NCI-H2107 (cell line): Measurements from ENCODE around the gene EVL.
"Not testable (repeated sequence)": the region's sequence is repeated elsewhere in the genome, so short reads cannot be mapped to it uniquely, and the experiment has no call there.

Experiments
- DNase-seq: peaks from one replicate; lab custom pipeline; 2025; lab: John Stamatoyannopoulos, UW

The EVL gene, protein sequence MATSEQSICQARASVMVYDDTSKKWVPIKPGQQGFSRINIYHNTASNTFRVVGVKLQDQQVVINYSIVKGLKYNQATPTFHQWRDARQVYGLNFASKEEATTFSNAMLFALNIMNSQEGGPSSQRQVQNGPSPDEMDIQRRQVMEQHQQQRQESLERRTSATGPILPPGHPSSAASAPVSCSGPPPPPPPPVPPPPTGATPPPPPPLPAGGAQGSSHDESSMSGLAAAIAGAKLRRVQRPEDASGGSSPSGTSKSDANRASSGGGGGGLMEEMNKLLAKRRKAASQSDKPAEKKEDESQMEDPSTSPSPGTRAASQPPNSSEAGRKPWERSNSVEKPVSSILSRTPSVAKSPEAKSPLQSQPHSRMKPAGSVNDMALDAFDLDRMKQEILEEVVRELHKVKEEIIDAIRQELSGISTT

DNA sequence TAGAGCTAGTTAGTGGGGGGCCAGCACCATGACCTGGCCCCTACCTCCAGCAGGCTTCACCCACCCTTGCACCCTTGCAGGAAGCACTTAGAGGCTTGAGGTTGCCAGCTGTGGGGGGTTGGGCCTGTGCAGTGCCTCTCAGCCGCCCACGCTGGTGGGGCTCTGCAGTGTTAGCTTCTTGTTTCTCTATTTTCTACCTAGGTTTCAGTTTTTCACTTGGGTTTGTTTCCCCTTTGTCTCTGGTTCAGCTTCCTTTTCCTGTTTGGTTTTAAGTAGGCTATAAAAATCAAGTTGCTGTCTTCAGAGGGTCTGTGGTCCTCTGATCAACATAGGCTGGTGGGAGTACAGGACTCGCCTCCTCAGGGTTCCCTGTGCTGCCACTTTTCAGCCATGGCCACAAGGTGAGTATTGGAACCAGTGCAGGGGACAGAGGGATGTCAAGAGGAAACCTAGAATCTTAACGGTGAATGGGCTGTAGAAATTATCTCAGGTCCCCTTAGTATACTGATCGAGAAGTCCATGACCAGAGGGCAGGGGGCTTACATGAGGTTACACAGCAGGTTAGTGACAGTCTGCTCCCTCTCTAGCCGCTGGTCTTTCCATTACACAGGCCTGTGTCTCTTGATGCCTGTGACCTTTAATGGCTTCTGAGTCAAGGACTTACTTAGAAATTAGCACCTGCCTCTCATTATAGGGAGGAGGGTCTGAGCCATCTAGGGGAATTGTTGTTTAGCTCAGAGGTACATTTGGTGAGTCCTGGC is at the start of gene EVL:
EVL (plus strand) TSS at position 312 of the 761 bp plus-strand sequence; CDS start at position 391, 79 bp downstream.
- no peak for DNase-seq

DNA sequence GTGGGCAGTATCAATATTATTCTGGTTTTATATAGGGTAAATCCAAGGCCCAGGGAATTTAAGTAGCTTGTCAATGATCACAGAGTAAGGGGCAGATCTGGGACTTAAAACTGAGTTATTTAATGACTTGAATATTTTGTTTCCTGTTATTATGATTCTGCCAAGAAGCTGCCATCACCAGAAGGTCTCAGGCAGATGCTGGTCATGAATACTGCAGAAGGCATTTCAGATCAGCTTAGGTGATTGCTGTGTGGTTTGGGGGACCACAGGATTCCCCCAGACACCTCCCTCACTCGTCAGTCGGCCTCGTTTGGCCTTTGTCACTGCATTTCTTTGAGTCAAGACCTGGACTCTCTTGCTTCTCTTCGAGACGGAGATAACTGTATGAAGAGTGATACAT is 47.7 kb upstream of the EVL start:
- DNase-seq = no peak

DNA sequence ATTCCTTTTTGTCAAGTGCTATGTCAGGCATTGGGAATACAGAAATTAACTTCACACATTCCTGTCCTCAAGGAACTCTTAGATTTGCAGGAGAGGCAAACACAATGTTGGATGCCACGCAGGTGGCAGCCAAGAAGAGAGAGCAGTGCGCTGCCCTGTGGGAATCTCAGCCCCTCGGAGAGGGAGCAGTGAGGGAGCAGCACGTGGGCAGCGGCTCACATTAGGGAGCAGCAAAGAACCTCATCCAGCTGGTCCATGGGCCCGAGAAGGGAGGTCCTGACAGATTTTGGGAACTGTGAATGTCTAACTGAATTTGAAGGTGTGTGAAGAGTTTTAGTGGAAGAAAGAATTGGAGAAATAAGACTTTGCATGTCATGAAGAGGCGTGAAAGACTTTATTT is 47.2 kb upstream of the EVL start:
- no peak for DNase-seq

DNA sequence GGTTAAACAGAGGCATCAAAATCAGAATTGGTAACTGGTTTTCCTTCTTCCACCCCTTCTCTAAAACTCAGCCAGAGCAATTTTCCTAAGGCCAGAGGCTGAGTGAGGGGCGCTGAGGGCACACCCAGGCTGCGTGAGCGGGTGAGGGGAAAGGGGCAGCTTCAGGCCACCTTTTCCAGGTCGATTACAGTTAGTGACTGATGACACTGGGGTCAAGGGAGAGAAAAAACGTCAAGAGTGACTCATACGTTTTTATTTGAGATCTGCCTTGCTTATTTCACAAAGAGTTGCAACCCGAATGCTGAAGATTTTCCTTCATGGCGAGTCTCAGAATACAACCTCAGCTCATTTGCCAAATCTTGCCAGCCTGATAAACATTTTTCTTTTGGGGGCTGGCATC is 46.7 kb upstream of the EVL start:
- no peak for DNase-seq

DNA sequence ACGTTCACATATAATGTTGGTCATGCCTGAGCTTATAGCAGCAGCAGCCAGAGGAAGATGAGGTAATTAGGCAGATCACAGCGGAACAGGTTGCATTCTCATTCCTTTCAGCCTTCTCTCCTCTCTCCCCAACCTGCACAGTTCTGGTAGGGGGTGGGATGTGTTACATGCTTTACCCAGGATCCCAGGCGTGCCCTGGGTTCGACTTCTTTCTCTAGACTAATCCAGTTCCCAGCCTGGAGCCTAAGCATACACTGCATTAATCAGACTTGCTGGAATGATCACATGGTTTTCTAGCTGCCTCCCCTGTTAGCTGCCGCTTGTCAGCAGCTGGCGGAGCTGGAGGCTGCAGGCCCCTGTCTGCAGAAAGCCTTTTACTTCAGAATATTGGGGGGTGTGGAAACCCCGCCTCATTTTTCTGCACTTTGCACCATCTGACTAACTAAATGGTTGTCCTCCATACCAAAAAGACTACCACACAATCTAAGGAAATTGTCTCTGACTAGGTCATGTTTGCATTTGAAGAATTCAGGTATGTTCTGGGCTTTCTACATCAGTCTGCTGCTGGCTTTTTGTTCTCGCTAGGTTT is 46.0 kb upstream of the EVL start:
- DNase-seq = no peak

DNA sequence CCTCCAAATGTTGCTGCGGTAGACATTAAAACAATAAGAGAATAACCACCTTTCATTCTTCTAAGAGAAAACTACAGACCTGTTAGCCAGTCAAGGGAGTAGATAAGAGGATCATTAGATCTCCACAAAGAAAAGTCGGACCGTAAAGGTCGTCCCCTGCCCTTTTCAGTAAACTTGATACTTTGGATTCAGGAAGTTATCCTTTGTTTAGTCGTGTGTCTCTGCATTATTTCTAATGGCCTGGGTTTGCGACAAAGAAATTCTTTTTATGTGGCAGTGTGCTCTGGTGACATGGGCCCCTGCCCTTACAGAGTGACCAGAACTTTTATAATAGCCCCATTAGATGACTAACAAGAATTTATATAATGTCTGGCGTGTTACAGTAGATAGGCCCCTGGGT is 44.6 kb upstream of the EVL start:
- no peak for DNase-seq

DNA sequence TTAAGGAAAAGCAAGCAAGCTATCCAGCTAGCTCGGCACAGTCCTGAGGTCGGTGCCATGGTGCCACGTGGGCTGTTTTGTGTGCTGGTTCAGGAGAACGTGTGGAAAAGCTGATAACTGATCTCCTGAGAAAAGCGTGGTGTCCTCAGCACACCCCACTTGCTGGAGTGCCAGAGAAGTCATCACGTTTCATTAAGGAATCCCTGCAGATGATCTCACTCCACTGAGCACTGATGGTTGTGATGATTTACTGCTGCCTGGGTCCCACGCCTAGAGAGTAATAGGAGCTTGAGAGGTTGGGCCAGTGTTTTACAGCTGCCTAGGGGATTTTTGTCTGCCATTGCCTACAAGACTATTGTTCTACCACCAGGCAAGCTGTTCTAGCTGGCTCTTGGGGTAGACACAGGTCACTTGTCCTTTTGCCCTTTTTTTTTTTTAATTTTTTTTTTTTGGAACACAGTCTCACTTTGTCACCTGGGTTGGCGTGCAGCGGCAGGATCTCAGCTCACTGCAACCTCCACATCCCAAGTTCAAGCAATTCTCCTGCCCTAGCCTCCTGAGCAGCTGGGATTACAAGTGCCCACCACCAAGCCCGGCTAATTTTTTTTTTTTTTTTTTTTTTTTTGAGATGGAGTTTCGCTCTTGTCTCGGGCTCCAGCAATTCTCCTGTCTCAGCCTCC is 42.3 kb upstream of the EVL start:
- DNase-seq = peak; percentile 52

DNA sequence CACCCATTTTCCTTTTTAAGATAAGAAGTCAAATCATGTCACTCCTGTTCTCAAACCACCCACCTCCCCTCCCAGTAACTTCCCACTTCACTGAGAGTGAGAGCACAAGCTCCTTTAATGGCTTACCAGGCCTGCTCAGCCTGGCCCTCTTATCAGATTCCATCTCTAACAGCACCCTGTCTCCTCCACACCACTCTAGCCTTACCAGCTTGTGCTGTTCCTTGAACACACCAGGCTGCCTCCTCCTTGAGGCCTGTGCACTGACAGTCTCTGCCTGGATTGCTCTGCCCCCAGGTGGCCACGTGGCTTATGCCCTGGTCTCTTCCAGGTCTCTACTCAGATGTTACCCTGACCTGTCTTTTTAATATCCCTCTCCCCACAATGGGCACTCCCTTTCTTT is 40.1 kb upstream of the EVL start:
- no peak for DNase-seq

DNA sequence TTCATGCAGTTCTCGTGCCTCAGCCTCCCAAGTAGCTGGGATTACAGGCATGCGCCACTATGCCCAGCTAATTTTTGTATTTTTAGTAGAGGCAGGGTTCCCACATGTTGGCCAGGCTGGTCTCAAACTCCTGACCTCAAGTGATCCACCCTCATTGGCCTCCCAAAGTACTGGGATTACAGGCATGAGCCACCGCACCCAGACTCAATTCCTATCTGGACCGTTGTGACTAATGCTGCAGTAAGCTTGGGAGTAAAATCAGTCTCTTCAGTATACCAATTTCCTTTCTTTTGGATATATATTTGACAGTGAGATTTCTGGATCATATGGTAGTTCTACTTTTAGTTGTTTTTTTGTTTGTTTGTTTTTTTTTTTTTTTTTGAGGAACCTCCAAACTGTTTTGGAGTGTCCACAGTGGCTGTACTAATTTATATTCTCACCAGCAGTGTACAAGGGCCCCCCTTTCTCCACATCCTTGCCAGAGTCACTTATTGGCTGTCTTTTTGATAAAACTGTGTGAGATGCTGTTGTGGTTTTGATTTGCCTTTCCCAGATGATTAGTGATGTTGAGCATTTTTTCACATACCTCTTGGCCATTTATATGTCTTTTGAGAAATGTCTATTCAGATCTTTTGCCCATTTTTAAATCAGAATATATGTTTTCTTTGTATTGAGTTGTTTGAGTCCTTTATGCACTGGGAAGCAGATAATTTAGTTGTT is 37.3 kb upstream of the EVL start:
- no peak for DNase-seq

DNA sequence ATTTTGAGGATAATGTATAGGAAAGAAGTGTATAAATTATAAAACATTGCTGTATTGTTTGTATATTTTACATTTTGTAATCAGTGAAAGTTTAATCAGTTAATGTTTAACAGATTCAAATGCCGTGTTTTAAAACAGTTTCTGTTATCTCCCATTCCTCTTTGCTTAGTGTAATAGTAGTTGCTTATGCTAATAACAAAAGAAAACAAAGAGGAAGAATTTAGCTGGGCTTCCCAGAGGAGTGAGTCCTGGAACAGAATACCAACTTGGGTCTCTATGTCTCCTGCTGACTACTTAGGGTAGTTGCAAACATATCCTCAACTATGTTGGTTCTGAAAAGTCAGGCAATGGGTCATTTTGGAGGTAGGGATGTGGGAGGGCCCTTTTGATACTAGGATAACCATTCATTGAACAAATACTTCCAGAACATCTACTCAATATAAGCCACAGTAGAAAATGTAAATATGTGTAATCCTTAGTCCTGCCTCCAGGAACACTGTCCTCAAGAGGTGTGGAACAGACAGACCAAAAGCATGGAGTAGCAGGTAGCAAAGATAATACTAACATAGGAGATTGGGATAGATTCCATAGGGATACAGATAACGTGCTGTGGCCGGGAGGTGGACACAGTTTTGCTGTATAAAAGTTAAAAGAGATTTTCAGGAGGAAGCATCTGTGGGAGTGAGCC is 36.1 kb upstream of the EVL start:
- no peak for DNase-seq

DNA sequence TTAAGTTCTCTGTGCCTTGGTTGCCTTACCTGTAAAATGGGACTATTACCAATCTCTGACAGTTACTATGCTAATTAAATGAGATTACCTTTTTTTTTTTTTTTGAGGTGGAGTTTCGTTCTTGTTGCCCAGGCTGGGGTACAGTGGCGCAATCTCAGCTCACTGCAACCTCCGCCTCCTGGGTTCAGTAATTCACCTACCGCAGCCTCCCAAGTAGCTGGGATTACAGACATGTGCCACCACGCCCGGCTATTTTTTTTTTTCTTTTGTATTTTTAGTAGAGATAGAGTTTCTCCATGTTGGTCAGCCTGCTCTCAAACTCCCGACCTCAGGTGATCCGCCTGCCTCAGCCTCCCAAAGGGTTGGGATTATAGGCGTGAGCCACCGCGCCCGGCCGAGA is 35.2 kb upstream of the EVL start:
- not testable (repeated sequence) for DNase-seq

DNA sequence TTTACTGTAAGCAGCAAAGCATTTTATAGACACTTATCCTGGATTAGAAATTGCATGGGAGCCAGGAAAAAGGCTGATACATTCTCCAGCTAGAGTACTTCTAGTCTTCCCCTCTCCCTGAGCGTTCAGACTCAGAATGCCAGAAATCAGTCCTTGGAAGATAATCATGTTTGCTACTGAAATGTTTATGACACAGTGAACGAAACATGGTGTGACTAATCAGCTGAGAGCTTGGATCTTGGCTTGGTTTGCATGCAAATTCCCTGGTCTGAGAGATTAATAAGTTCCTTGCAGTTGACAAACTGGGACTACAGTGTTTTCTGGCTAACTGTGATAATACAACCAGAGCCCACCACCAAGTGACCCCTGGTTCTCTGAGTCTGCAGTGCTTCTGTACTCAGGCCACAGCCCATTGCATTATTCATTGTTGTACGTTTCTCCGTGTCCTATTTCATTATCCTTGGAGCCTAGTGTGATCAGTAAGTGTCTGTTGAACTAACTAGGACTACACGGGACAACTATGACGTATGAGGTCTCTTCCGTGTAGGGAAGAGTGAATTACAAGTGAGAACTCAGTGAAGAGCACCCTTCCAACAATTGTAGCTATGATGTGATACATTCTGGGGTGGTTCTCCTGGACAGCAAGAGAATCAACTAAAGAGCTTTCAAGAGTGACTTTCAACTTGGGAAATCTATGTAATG is 34.6 kb upstream of the EVL start:
- DNase-seq = no peak

DNA sequence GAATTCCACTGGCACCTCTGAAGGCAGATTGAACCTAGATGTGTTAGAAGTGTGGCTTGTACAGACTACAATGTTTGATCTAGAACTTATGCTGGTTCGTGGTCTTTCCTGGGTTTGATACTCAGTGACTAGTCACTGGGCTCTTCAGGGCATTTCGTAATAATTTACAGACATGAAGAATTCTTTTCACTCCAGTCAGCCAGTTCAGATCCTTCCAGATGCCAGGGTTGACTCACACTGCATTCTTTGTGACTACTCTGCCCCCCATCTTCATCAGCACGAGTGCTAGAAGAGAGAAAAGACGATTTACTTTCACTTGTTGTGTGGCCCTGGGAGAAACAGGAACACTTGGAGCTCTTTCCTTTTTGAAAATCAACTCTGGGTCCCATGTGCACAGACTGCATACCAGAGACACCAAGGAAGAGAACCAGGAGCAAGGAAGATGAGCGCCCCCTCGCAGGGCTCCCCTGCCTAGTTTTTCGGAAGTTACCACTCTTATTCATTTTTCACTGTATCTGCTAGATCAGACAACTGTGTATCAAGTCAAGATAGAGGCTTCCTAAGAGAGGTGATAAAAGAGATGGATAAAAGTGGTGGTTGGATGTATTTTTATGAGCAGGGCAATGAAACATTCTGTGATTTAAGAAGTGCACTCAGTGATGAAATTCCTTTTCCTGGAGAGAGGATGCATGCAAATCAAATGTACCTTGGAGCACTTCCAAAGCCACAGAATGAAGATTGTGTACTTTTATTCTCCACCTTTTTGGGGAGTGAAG is 33.5 kb upstream of the EVL start:
- no peak for DNase-seq

DNA sequence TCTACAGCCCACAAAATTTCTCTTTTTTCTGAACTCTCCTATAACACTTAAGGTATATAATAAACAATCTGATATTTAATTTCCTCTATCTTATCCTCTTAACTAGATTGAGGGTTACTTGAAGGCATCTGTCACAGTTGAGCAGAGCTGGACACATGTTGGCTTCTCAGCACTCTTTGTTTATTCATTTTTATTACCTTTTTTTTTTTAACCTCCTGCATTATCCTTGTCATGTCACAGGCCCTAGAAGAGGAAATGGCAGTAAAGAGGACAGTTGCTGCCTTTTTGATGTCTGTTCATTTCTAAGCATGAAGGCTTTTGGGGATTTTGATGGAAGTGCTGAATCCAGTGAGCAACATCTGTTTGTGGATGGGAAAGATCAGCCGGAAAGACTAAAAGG is 32.5 kb upstream of the EVL start:
- DNase-seq = no peak

DNA sequence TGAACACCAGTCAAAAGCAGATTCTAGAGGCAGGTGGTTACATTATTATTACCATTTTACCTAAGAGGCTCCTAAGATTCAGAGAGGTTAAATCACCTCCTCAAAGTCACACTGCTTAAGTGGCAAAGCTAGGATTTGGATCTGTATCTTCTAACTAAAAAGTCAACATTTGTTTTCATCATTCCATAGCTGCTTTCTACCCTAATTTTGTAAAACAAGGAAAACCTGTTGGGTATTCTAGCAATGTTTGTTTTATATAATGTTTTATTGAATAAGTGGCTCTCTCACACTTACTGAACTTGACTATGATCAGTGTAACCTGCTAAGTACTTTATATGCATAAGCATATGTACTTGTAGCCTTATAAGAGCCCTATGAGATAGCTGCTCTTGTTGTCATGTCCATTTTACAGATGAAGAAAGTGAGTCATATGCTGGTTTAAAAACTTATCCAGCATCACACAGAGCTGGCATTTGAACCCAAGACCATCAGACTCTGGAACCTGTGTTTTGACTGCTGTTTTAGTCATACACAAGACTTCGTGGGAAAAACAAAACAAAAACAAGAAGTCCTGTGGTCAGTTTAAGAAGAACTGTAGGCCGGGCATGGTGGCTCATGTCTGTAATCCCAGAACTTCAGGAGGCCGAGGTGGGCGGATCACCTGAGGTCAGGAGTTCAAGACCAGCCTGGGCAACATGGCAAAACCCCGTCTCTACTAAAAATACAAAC is 31.7 kb upstream of the EVL start:
- no peak for DNase-seq

DNA sequence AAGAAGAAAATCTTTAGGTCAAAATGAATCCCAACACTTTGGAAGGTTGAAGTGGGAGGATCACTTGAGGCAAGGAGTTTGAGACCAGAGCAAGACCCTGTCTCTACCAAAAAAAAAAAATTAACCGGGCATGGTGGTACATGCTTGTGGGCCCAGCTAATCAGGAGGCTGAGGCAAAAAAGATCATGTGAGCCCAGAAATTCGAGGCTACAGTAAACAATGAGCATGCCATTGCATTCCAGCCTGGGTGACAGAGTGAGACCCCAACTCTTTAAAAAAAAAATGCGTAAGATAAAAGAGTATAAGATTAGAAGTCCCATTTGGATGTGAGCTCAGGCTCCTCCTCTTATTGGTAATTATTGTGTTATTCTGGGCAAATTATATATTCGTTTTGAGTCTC is 30.8 kb upstream of the EVL start:
- DNase-seq = no peak

DNA sequence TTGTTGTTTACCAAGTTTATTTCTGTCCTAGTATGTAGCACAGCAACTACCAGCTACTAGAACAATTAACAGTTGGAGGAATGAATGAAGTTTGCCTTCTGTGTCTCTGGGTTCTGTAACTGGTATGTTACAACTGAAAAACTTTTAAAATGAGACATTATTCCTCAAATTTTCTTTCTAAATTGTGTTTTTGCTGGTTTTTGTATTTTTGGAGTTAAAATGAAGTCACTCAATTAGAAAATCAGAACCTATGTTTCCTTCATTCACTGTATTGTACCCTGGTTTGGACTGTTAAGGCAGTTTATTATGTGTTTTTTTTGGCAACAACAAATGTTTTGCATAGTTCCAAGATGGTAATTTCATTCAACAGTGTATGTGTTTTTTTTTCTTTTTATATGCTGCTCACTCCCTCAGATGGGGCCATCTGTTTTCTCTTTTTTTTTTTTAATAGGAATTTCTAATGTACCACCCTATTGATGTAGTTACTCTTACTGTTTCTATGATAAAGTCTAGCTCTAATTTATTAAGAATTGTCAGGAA is 30.2 kb upstream of the EVL start:
- no peak for DNase-seq

DNA sequence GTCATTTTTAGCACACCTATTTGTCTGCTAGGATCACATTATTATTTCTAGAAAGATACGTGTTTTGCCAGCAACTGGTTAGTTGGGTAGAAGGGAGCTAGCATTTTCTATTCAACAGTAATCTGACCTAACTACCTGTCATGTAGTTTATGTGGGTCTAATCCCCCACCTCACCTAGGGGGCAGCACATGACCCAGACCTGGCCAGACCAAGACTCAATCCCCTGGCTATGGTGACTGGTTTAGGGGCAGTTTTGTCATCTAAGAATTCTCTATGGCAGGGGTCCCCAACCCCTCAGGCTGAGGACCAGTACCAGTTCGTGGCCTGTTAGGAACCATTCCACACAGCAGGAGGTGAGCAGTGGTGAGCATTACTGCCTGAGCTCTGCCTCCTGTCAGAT is 29.5 kb upstream of the EVL start:
- DNase-seq = no peak

DNA sequence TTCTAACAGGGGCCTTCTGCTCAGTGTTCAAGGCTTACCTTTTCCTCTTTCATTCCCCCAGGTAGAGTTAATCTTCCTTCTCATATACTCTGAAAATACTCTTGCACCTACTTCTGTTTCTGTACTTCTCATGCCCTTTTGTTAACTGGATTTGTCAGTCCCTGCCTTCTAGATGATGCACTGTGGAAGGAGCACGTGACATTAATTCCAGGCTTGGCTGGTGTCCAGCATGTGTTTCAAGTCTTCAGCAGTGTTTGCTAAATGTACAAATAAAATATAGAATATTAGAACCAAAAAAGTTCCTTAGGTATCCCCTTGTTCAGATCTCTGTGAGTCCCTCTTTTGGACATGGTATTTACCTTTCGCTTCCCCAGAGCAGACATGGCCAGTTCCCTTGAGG is 27.9 kb upstream of the EVL start:
- no peak for DNase-seq
